DMS79 (cell line): ENCODE measurements around the gene GALNT14.

ENCODE experiments used
- DNase-seq: peaks from one replicate; lab custom pipeline; 2025; lab: John Stamatoyannopoulos, UW

GALNT14 gene

GRCh38 chr2:30978854-30979253 is 159.4 kb downstream of the GALNT14 start:
- DNase-seq: no peak

DNA sequence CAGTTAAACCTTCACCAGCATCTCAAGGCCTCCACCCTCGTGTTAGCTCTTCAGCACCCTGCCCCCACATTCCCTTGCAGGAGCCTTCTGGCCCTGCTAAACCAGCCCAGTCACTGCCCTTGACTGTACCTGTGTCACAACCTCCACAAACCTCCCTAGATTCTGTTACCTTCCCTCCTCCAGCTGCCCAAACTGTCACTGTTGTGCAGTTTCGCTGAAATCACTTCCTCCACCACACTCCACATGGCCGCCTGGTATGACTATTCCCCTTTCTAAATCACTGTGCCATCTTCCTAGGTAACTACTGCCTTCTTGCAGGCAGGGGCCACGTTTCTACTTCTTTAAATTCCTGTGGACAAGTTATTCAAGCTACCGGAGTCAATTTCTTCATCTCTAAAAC is 160.2 kb downstream of the GALNT14 start:
- DNase-seq: no peak

GRCh38 chr2:30975156-30975555 is 163.1 kb downstream of the GALNT14 start:
- no peak for DNase-seq

GRCh38 chr2:30974554-30974953 is 163.7 kb downstream of the GALNT14 start:
- DNase-seq: no peak

DNA sequence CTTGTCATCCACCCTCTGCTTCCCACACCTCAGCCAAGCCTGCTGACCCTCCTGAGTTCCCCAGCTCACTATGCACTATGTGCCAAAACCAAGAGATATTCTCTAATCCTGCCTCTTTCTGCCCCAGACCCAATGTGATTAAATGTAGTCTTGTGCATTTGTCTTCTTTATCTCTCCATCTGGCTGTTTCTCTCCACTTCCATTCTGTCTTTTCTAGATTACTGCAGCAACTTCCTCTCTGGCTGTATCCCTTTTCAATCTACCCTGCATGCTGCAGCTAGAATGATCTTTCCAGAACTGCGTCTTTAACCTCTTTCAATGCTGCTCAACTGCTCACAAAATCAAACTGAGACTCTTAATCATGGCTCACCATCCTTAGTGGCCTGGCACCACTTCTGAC is 164.1 kb downstream of the GALNT14 start:
- no peak for DNase-seq

GRCh38 chr2:30971231-30972025 is 166.8 kb downstream of the GALNT14 start:
- DNase-seq: no peak

GRCh38 chr2:30968660-30969397 is 169.4 kb downstream of the GALNT14 start:
- DNase-seq: no peak

GRCh38 chr2:30966786-30967185 is 171.5 kb downstream of the GALNT14 start:
- no peak for DNase-seq

- no peak for DNase-seq
These were observed 173.2 kb downstream of the GALNT14 start for GRCh38 chr2:30965022-30965531.

GRCh38 chr2:30964334-30965005 is 173.8 kb downstream of the GALNT14 start:
- DNase-seq: no peak

GRCh38 chr2:30963184-30963583 is 175.1 kb downstream of the GALNT14 start:
- DNase-seq: no peak

GRCh38 chr2:30960213-30960612 is 178.0 kb downstream of the GALNT14 start:
- no peak for DNase-seq

DNA sequence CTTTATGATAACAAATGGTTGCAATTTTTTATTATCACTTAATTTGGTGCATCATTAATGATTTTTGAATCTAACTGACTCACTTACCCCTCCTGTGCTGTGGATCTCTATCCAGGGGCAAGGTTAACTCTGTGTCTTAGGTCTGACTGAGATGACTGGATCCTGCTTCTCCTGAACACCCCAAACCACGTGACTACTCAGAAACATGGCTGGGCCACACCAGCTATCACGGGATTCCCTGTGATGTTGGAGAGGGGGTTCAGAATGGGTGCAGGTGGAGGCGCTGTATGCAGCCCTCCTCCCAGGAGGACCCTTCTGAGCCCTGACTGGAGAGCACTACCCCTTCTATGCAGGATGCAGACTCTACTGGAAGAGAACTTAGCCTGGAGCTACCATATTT is 178.6 kb downstream of the GALNT14 start:
- no peak for DNase-seq

DNA sequence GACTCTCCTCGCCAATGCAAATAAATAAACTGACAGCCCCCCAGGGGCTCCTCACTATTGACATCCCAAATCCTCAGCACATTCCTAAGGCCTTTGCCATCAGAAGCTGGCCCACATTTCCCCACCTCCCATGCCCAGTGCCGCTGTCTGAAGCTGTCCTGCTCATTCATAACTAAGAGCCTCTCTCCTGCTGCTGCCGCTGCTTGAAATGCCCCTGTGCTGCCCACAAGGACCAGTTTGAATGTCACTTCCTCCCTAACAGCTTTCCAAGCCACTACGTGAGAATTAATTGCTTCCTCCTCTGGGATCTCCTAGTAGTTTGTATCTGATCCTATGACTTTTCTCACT is 179.3 kb downstream of the GALNT14 start:
- DNase-seq: no peak

- DNase-seq: no peak
These were observed 179.9 kb downstream of the GALNT14 start for GRCh38 chr2:30958193-30958917.

GRCh38 chr2:30957591-30957990 is 180.6 kb downstream of the GALNT14 start:
- DNase-seq: no peak

- DNase-seq: no peak
These were observed 181.2 kb downstream of the GALNT14 start for GRCh38 chr2:30956995-30957394.

DNA sequence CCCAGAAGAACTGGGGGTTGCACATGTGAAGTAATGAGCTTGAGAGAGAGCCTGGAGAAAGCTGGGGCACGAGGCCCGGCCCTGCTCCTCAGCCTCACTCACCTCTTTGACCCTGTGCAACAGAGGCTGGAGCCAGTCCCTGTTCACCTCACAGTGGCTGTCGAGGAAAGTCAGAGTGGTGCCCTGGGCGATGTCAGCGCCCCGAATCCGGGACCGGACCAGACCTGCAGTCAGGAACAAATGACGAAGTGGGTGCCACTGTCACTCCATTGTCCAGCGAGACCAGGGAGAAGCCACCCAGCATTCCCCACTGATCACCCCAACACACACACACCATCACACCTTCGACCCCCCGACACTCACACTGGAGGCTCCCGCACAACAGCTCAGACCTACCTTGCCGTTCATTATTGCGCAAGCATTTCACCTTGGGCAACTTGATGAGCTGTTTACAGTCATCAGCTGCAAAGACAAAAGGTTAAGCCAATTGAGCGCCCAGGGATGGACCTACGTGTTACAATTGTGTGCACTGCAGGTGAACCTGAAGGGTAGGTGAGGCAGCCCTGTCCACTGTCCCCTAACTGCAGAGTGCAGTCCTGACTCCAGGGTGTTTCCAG is 182.6 kb downstream of the GALNT14 start:
- DNase-seq: no peak

- DNase-seq: no peak
These were observed 187.9 kb downstream of the GALNT14 start for GRCh38 chr2:30950339-30950738.

- no peak for DNase-seq
These were observed 188.8 kb downstream of the GALNT14 start for GRCh38 chr2:30949435-30949834.

- no peak for DNase-seq
These were observed 189.4 kb downstream of the GALNT14 start for GRCh38 chr2:30948857-30949256.

- no peak for DNase-seq
These were observed 190.1 kb downstream of the GALNT14 start for GRCh38 chr2:30948130-30948529.
